AG04450 (cell line): ENCODE measurements around the gene RIMOC1. TPM values are rescaled to one million over a fixed set of nuclear protein-coding genes. Genes with fewer than 3 reads are reported as not detected.
A peak's percentile ranks its signal among the peaks of the same experiment; 100 is the strongest.

Source experiments
- CTCF ChIA-PET: fragments of 300-600, 350-600 bp; formaldehyde crosslinking; extraction: SDS; loops from one replicate; lab custom pipeline; 2022; ENCODE audit warnings: antibody characterized with exemption, inconsistent platforms; lab: Charles Lee
- POLR2A ChIA-PET: fragments of 350-600 bp; formaldehyde crosslinking; extraction: SDS; loops from one replicate; lab custom pipeline; 2021; ENCODE audit warnings: antibody characterized with exemption, inconsistent platforms; lab: Yijun Ruan, JAX
- DNase-seq: peaks from one replicate; pipeline ENCODE4 v3.0.0-alpha.2; 2011; ENCODE audit warnings: low read depth, low spot score
- H3K27ac ChIP-seq: one replicate; pipeline ENCODE4 v1.5.1; 2012; ENCODE audit warnings: low read depth, low read length, control low read depth
- H3K27me3 ChIP-seq: one replicate; pipeline ENCODE4 v1.6.0; 2012; ENCODE audit warnings: low read length; ENCODE audit not compliant: control insufficient read depth, insufficient read depth
- H3K4me3 ChIP-seq: 2 replicates; pipeline ENCODE4 v1.5.1; 2011; ENCODE audit warnings: mild to moderate bottlenecking, low read depth, low read length, control low read depth
- H3K9me3 ChIP-seq: 2 replicates; pipeline ENCODE4 v1.5.1; 2012; ENCODE audit warnings: low read length; ENCODE audit not compliant: control insufficient read depth, insufficient read depth
- CTCF ChIP-seq: IDR thresholded peaks from 2 replicates; pipeline ENCODE4 v1.5.1; 2011; ENCODE audit warnings: low read depth, low read length, control low read depth, inconsistent platforms
- polyA plus RNA-seq: library from polyadenylated mRNA; depleted of rRNA; stranded (reverse); fragments of >200 nt; gene quantifications from 2 replicates; pipeline ENCODE4 v1.2.3, GENCODE V29; 2011

The RIMOC1 gene
- polyA plus RNA-seq, 1 experiment, result 43.1 TPM

- ChIA-PET CTCF (no interaction called here), POLR2A (no interaction called here)
- no peaks in the 10 kb centered on the region for H3K9me3 ChIP-seq
- H3K4me3 ChIP-seq, result no peak overlapping the region
- H3K27me3 ChIP-seq, result peaks cover 4% of the 10 kb centered on the region
- no peak for DNase-seq
- TF ChIP-seq CTCF, result no peak
- H3K27ac ChIP-seq, result no peak overlapping the region
These were observed 7.9 kb upstream of the RIMOC1 start for GRCh38 chr5:41896230-41896629.

GRCh38 chr5:41903382-41903891 is 707 bp upstream of the RIMOC1 start:
- Histone ChIP-seq H3K27me3 (no peaks in the 10 kb centered on the region), H3K27ac (peak overlapping the region; percentile 54), H3K4me3 (peak overlapping the region; percentile 95), H3K9me3 (no peaks in the 10 kb centered on the region; the same call in 1 of the 2 replicates)
- POLR2A ChIA-PET, result interaction anchor here (0.8 to 2.1 kb wide), 4 partner anchors 22 to 207 kb away, joined by 3 to 15 read pairs (median 4); partner anchors contain the start of gene FBXO4
- DNase-seq, result no peak
- no peak for TF ChIP-seq CTCF
- CTCF ChIA-PET, result interaction anchor here (1.7 kb wide), 1 partner anchor 47 kb away, joined by 10 read pairs; no protein-coding TSS in a partner anchor

- H3K4me3 ChIP-seq, result no peak overlapping the region
- H3K9me3 ChIP-seq, result no peaks in the 10 kb centered on the region; the same call in 1 of the 2 replicates
- no peaks in the 10 kb centered on the region for H3K27me3 ChIP-seq
- no peak for TF ChIP-seq CTCF
- no peak for DNase-seq
- ChIA-PET CTCF (interaction anchor here (1.2 kb wide), 1 partner anchor 50 kb away, joined by 5 read pairs; no protein-coding TSS in a partner anchor), POLR2A (no interaction called here)
- H3K27ac ChIP-seq, result no peak overlapping the region
These were observed 2.0 kb downstream of the RIMOC1 start for GRCh38 chr5:41906151-41906550.

GRCh38 chr5:41908374-41909079 is 4.4 kb downstream of the RIMOC1 start:
- ChIA-PET POLR2A (no interaction called here), CTCF (interaction anchor here (2.5 kb wide), 1 partner anchor 52 kb away, joined by 13 read pairs; no protein-coding TSS in a partner anchor)
- TF ChIP-seq CTCF, result no peak
- DNase-seq, result peak; percentile 29
- Histone ChIP-seq H3K4me3 (no peak overlapping the region), H3K9me3 (no peaks in the 10 kb centered on the region; the same call in 1 of the 2 replicates), H3K27me3 (no peaks in the 10 kb centered on the region), H3K27ac (no peak overlapping the region)

- TF ChIP-seq CTCF, result no peak
- Histone ChIP-seq H3K27ac (no peak overlapping the region), H3K4me3 (no peak overlapping the region), H3K27me3 (no peaks in the 10 kb centered on the region), H3K9me3 (no peaks in the 10 kb centered on the region)
- ChIA-PET POLR2A (no interaction called here), CTCF (no interaction called here)
- no peak for DNase-seq
These were observed 14.0 kb downstream of the RIMOC1 start for GRCh38 chr5:41918105-41918504.
